Activated T-helper 2 cell treated with anti-CD3 and anti-CD28 coated beads, Interferon-gamma antibody, Interleukin-2, Interleukin-4, amounts not matched to agents 10 μg/mL and 5 μg/mL and 100 μg/mL, durations not matched to agents 14 hours and 24 hours and 36 hours (primary cell): Measurements from ENCODE around the gene NT5DC2. TPM values are rescaled to one million over a fixed set of nuclear protein-coding genes. Genes with fewer than 3 reads are reported as not detected.

Experiments used
- DNase-seq: peaks from one replicate; pipeline ENCODE4 v3.0.0; 2021; ENCODE audit warnings: low spot score
- H3K27ac Mint-ChIP-seq: one replicate; pipeline ENCODE4 v1.8.0; 2021; ENCODE audit warnings: mixed read lengths
- H3K27me3 Mint-ChIP-seq: one replicate; pipeline ENCODE4 v1.8.0; 2021; ENCODE audit warnings: low read depth, mixed read lengths
- H3K36me3 Mint-ChIP-seq: one replicate; pipeline ENCODE4 v1.8.0; 2021; ENCODE audit warnings: low read depth, mixed read lengths
- H3K4me1 Mint-ChIP-seq: one replicate; pipeline ENCODE4 v1.8.0; 2021; ENCODE audit warnings: low read depth, mixed read lengths
- H3K4me3 Mint-ChIP-seq: one replicate; pipeline ENCODE4 v1.8.0; 2021; ENCODE audit warnings: low read depth, mild to moderate bottlenecking, moderate library complexity, mixed read lengths
- H3K9me3 Mint-ChIP-seq: one replicate; pipeline ENCODE4 v1.8.0; 2021; ENCODE audit warnings: mixed read lengths
- intact Hi-C: fragments of 100-400 bp; cut with micrococcal nuclease; formaldehyde crosslinking; loops from one replicate; pipeline ENCODE4 v1.15.1; 2023
- total RNA-seq: library from RNA; stranded (reverse); gene quantifications from 2 replicates; pipeline ENCODE4 v1.2.3, GENCODE V29; 2022

The NT5DC2 gene
- total RNA-seq, 1 donor from 2014 or later = 77.9 TPM

- intact Hi-C loops = no loop called here
These were observed 18.4 kb upstream of the NT5DC2 start for GRCh38 chr3:52552089-52552488.

DNA sequence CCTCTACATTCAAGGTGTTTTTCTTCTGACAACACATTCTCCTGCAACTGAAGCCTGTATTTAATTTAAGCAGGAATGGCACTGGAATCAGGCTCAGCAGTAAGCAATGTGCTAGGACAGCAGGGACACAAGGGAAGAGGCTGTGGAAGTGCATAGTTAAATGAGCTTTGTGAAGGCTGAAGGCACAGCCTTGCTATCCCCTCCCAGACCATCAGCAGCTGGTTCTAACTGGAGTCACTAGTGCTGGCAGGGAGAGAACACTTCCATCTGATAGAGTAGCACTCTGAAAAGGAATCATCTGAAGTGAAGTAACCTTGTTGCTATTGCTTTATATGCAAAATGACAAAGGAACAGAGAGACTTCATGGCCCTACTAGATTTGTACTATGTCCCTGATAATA lies 17.5 kb upstream of the NT5DC2 start:
- Mint-ChIP-seq H3K27me3 (no peaks in the 10 kb centered on the region), H3K4me3 (no peak overlapping the region), H3K4me1 (peaks cover 14% of the 10 kb centered on the region), H3K36me3 (peaks cover 55% of the 10 kb centered on the region), H3K27ac (no peak overlapping the region), H3K9me3 (no peaks in the 10 kb centered on the region)
- intact Hi-C loops = no loop called here
- no peak for DNase-seq

More at GRCh38 chr3:52552089-52552488, 18.4 kb upstream of the NT5DC2 start:
- no peak for DNase-seq
- H3K4me3 Mint-ChIP-seq = no peak overlapping the region
- no peak overlapping the region for H3K27ac Mint-ChIP-seq
- H3K27me3 Mint-ChIP-seq = no peaks in the 10 kb centered on the region
- no peaks in the 10 kb centered on the region for H3K9me3 Mint-ChIP-seq
- H3K36me3 Mint-ChIP-seq = peaks cover 52% of the 10 kb centered on the region
- H3K4me1 Mint-ChIP-seq = peaks cover 13% of the 10 kb centered on the region

DNA sequence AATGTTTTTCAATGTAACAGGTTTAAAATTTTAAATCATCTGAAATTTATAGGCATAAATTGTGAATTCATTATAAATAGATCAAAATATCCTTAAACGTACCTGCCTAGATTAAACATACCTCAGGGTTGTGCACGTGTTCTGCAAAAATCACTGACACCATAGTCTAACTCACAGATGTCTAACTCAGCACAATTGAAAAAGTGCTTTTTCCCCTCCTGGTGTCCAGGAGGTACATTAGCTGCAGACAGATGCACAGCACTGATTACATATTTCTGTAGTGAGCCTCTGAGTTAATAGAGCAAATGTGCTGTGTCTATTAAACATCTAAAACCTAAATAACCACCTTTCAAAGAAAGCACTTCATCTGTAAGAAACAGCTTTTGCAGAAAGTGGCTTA lies 13.5 kb upstream of the NT5DC2 start:
- DNase-seq = no peak
- intact Hi-C loops = no loop called here

DNA sequence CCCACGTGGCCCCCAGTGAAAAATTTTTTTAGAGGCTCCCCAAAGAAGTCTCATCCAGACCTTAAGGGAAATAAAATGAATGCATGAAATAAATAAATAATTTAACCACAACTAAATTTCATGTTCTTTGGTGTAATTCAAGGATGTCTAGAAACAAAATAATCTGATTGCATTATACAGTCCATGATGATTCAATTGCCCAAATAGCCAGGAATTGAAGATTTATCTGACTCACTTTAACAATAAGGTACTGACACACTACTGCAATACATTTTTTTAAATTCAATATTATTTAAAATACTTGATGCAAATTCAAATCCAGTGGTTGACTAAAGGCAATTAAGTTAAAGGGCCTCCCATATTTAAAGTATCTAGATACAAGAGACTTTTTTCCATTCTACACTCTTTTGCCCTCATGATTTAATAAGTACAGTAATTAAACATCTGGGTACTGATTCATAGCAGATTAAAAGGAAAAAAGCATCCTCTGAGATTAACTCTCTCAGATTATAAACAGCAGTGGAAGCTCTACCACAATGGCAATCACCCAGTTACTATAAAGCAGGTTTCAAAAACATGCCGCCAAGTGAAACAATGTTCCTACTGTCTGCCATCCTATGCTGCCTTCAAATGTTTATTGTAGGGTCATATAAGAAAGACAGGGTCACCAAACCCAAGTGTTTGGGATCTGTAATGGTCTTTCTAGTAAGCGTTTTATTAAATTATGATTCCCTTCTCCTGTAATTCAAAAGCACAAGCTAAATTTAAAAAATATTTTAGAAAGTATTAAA lies 12.6 kb upstream of the NT5DC2 start:
- H3K27me3 Mint-ChIP-seq = no peaks in the 10 kb centered on the region
- intact Hi-C loops = no loop called here
- H3K36me3 Mint-ChIP-seq = peaks cover 43% of the 10 kb centered on the region
- H3K9me3 Mint-ChIP-seq = no peaks in the 10 kb centered on the region
- no peak overlapping the region for H3K27ac Mint-ChIP-seq
- no peak overlapping the region for H3K4me3 Mint-ChIP-seq
- DNase-seq = no peak
- H3K4me1 Mint-ChIP-seq = peaks cover 10% of the 10 kb centered on the region

More for the DNA sequence above, 13.5 kb upstream of the NT5DC2 start:
- Mint-ChIP-seq H3K27ac (no peak overlapping the region), H3K36me3 (peaks cover 42% of the 10 kb centered on the region), H3K27me3 (no peaks in the 10 kb centered on the region), H3K4me1 (peaks cover 8% of the 10 kb centered on the region), H3K4me3 (no peak overlapping the region), H3K9me3 (no peaks in the 10 kb centered on the region)

DNA sequence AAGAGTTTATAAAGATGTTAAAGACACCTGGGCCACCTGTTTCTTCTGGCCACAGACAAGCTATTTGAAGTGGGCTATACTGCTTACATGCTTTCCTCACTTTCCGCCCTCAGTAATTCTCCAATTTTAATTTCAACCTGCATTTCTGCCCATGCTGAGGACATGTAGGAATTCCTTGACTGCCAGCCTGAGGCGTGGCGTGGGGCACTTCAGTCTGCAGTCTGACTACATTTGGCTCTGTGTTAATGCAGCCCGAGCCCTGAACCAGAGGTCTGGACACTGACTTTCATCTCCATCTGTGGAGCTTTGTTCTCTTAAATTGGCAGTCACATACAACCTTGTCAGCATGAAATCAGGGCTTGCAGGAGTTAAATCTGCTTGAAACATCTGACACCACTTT lies 11.3 kb upstream of the NT5DC2 start:
- no peak for DNase-seq
- no peak overlapping the region for H3K4me3 Mint-ChIP-seq
- H3K27ac Mint-ChIP-seq = no peak overlapping the region

DNA sequence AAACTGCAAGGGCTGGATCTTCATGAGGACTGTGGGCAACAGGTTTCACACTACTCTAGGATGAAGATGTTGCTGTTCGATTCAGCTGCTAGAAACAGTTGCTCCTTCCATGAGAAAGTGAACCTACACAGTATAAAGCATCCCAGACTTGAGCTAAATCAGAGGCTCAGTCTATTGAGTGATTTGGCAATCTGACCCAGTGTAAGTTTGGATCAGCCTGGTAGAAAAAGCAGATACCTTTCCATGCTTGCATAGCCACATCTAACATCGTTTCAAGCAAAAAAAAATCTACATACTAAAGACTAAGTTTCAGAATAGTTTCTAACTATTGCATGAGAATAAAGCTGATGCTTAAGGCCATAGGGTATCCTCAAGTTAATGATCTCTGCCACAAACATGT lies 7.4 kb upstream of the NT5DC2 start:
- no peak overlapping the region for H3K27ac Mint-ChIP-seq
- H3K4me1 Mint-ChIP-seq = peaks cover 35% of the 10 kb centered on the region
- intact Hi-C loops = no loop called here
- no peaks in the 10 kb centered on the region for H3K27me3 Mint-ChIP-seq
- peaks cover 52% of the 10 kb centered on the region for H3K36me3 Mint-ChIP-seq
- DNase-seq = no peak
- H3K9me3 Mint-ChIP-seq = no peaks in the 10 kb centered on the region
- H3K4me3 Mint-ChIP-seq = no peak overlapping the region

More for the DNA sequence above, 11.3 kb upstream of the NT5DC2 start:
- intact Hi-C loops = no loop called here
- Mint-ChIP-seq H3K9me3 (no peaks in the 10 kb centered on the region), H3K27me3 (no peaks in the 10 kb centered on the region), H3K36me3 (peaks cover 49% of the 10 kb centered on the region), H3K4me1 (peaks cover 19% of the 10 kb centered on the region)

DNA sequence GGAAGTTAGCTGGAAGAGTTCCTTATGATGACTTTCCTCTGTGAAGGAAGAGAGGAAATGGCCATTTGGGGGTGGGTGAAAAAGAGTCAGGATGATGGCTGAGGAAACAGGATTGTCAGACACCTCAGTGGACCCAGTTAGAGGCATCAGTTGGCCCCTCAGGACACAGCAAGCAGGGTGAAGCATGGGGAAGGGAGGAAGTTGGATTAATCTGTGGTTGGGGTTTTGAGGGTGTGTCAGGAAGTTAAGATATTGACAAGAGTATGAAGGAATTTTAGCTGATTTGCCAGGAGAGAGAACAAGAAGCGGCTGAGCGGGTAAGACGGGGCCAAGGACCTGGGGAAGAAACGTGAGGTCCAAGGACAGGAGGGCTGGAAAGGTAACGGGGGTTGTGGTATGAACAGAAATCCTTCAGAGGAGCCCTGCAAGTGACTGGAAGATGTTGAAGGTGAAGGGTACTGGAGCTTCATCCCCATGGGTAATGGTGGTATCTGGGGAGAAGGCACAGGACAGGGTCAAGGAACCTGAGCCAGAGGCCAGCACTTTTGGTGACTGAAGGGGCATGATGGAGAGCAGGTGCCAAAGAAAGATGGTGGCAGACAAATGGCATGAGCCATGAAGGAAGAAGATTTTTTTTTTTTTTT lies 5.5 kb upstream of the NT5DC2 start:
- intact Hi-C loops = loop anchor here (5.0 to 10.0 kb wide), 3 partner anchors 148 to 484 kb away; partner anchors contain the start of genes DUSP7, GNL3, PBRM1 and STIMATE
- H3K27me3 Mint-ChIP-seq = no peaks in the 10 kb centered on the region
- H3K36me3 Mint-ChIP-seq = peaks cover 41% of the 10 kb centered on the region
- peaks cover 41% of the 10 kb centered on the region for H3K4me1 Mint-ChIP-seq
- H3K27ac Mint-ChIP-seq = peak overlapping the region; percentile 15
- peak overlapping the region; percentile 40 for H3K4me3 Mint-ChIP-seq
- no peak for DNase-seq
- no peaks in the 10 kb centered on the region for H3K9me3 Mint-ChIP-seq

DNA sequence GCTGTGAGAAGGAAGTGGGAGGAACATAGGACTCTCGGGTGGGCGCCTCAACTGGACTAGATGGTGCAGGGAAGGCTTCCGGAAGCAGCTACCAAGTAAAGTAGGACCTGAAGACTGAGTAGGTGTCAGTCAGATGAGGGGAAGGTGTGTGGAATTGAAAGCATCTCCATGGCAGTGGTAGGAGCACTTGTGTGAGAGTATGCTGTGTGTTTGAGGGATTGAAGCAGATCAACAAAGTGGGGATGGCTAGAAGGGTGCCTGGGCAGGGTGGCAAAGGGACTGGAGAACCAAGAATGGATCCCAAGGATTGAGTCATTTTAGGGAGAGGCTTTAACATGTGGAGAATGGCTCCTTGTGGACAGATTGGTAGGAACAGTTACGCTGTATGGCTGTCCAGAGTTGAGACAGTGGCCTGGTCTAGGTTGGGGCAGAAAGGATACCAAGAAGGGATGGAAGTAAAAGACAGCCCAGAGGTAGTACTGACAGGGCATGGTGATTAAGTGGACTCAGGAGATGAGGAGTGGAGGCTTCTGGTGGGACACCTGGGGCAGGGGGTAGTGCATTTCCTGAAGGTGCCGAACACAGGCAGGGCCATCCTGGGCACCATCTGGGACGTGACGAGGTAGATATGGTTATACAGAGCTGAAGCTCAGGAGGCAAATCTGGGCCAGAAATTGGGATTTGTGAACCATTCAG lies 4.2 kb upstream of the NT5DC2 start:
- Mint-ChIP-seq H3K27me3 (no peaks in the 10 kb centered on the region), H3K4me1 (peaks cover 41% of the 10 kb centered on the region), H3K9me3 (no peaks in the 10 kb centered on the region), H3K4me3 (peak overlapping the region; percentile 100), H3K27ac (peak overlapping the region; percentile 1), H3K36me3 (peaks cover 41% of the 10 kb centered on the region)
- intact Hi-C loops = loop anchor here (2.0 to 10.0 kb wide), 4 partner anchors 149 to 483 kb away; partner anchors contain the start of genes DUSP7, GLT8D1, GNL3 and PBRM1
- no peak for DNase-seq

GRCh38 chr3:52537165-52537620 lies 3.5 kb upstream of the NT5DC2 start:
- no peaks in the 10 kb centered on the region for H3K27me3 Mint-ChIP-seq
- peaks cover 46% of the 10 kb centered on the region for H3K4me1 Mint-ChIP-seq
- H3K4me3 Mint-ChIP-seq = peak overlapping the region; percentile 100
- intact Hi-C loops = loop anchor here (2.0 to 10.0 kb wide), 4 partner anchors 150 to 482 kb away; partner anchors contain the start of genes DUSP7, GLT8D1, GNL3 and PBRM1
- H3K36me3 Mint-ChIP-seq = peaks cover 44% of the 10 kb centered on the region
- DNase-seq = no peak
- peak overlapping the region; percentile 99 for H3K27ac Mint-ChIP-seq
- H3K9me3 Mint-ChIP-seq = no peaks in the 10 kb centered on the region

DNA sequence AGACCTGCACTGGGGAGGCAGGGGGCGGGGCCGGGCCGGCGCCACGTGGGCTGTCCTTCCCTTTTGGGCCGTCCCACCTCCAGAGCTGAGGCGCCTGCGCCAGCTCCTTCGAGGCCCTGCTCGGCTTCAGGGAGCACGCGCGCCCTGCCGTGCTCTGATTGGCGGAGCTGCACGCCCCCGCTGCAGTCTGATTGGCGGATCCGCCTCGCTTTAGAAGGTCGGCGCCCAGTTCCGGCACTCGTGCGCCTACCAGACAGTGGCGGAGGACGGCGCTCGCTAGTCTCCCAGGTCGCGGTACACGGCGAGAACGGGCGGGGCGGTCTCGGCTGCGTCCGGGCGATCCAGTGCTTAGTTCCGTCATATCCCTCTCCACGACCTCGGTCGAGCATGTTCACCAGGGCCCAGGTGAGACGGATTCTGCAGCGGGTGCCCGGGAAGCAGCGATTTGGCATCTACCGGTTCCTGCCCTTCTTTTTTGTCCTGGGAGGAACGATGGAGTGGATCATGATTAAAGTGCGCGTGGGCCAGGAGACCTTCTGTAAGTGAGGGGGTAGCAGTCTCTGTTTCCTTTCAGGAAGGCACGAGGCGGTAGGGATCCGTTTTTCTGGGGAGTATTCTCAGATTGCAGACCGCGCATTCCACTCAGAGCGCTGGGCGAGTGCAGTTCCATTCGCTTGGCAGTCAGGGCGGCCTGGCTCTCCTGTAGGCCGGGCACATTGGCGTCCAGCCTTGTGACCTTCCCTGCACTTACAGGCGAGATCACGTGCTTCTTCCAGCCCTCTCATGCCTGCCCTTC lies 2.9 kb upstream of the NT5DC2 start, which contains the start of gene UQCC5:
TSS of gene UQCC5 (plus strand) at position 237 of the 796 bp plus-strand sequence. CDS start at position 388, 151 bp downstream.
- intact Hi-C loops = loop anchor here (1.0 to 10.0 kb wide), 5 partner anchors 81 to 482 kb away; partner anchors contain the start of genes DUSP7, GLT8D1, GNL3 and NISCH
- Mint-ChIP-seq H3K27me3 (no peaks in the 10 kb centered on the region), H3K27ac (peak within 1 kb of the TSS; percentile 99), H3K4me3 (peak within 1 kb of the TSS; percentile 100), H3K4me1 (peaks cover 46% of the 10 kb centered on the region), H3K36me3 (peaks cover 39% of the 10 kb centered on the region), H3K9me3 (no peaks in the 10 kb centered on the region)
- peak; percentile 98 for DNase-seq

GRCh38 chr3:52536112-52536368 lies 2.4 kb upstream of the NT5DC2 start:
- intact Hi-C loops = loop anchor here (1.0 to 10.0 kb wide), 5 partner anchors 81 to 481 kb away; partner anchors contain the start of genes DUSP7, GLT8D1, GNL3 and NISCH
- Mint-ChIP-seq H3K4me1 (peaks cover 42% of the 10 kb centered on the region), H3K27ac (no peak overlapping the region)

More at GRCh38 chr3:52536112-52536368, 2.4 kb upstream of the NT5DC2 start:
- Mint-ChIP-seq H3K4me3 (peak overlapping the region; percentile 100), H3K9me3 (no peaks in the 10 kb centered on the region), H3K36me3 (peaks cover 34% of the 10 kb centered on the region), H3K27me3 (no peaks in the 10 kb centered on the region)
- no peak for DNase-seq
